Stimulated activated CD8-positive, alpha-beta memory T cell treated with anti-CD3 and anti-CD28 coated beads, Interleukin-15, amount 100 ng/mL, for 24 hours (primary cell): ENCODE data around the gene SLC22A25.
"Not testable (repeated sequence)": the region's sequence is repeated elsewhere in the genome, so short reads cannot be mapped to it uniquely, and the experiment has no call there.

Experiments used
- DNase-seq: peaks from one replicate; pipeline ENCODE4 v3.0.0-alpha.2; 2020; ENCODE audit warnings: low read depth

Gene SLC22A25

DNA sequence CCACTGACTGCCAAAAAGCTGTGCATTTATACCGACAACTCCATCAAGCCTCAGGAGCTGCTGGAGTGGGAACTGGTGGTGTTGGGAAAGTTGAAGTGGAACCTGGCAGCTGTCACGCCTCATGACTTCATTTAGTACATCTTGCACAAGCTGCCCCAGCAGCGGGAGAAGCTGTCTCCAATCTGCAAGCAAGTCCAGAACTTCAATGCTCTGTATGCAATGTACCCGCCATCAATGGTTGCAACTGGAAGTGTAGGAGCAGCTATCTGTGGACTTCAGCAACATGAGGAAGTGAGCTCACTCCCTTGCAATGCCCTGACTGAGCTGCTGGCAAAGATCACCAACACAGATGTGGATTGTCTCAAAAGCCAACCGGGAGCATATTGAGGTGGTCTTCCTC is at the start of gene SLC22A25:
Gene SLC22A25 (minus strand): TSS at position 67 of the 400 bp plus-strand sequence. CDS start 13,947 bp downstream, outside the sequence.
- DNase-seq = no peak

DNA sequence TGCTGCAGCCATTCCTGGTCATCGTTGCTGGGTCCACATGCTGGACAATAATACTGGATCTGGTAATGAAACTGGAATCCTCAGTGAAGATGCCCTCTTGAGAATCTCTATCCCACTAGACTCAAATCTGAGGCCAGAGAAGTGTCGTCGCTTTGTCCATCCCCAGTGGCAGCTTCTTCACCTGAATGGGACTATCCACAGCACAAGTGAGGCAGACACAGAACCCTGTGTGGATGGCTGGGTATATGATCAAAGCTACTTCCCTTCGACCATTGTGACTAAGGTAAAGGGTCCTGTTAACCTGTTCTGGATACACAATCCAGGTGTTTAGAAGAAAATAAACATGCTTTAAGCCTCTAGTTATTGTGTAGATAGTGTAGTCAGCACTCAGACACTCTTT is 46.9 kb upstream of the SLC22A25 start:
- no peak for DNase-seq

DNA sequence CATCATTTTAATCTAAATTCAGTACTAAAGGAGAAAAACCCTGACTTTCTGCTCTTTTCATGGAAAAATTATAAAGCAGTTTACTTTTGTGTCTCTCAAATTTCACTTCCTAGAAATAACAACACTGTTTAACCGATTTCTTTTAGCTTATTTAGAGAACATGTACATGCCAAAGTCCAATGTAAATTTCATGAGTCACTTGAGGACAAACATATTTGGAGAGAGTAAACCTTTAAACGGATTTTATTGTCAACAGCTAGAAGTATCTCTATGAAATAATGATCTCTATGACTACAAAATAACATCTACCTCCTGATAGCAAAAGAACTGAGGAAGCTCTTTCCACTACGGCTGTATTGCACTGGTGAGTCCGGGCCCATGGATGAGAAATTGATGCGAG is 46.3 kb upstream of the SLC22A25 start:
- no peak for DNase-seq

DNA sequence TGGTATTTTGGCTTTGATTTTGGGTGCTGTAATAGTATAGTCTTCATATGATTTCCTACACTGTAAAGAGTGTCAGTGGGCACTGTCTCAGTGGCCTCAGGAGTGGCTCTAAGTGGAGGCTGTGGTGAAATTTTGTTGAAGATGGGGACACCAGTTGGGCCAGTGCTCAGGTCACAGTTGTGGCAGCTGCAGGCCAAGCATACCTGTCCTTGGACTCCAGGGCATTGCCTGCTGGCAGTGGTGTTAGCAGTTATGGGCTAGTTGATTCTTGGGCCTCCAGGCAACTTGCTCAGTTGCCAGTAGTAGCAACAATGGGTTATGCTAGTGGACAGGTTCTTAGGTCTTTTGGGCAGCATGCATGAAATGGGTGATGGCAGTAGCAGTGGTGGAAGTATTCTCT is 39.2 kb upstream of the SLC22A25 start:
- no peak for DNase-seq

DNA sequence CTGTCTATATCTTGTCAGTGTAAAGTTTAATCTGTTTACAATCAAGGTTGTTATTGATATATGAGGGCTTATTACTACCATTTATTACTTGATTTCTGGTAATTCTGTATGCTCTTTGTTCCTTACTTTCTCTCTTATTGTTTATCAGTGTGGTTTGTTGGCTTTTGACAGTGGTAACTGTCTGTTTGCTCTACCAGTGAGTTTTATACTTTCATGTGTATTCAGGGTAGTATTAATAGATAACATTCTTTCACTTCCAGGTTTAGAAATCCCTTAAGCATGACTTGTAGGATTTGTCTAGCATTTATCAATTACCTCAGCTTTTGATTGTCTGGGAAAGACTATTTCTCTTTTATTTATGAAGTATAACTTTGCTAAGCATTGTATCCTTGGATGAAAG is 37.5 kb upstream of the SLC22A25 start:
- DNase-seq = no peak

DNA sequence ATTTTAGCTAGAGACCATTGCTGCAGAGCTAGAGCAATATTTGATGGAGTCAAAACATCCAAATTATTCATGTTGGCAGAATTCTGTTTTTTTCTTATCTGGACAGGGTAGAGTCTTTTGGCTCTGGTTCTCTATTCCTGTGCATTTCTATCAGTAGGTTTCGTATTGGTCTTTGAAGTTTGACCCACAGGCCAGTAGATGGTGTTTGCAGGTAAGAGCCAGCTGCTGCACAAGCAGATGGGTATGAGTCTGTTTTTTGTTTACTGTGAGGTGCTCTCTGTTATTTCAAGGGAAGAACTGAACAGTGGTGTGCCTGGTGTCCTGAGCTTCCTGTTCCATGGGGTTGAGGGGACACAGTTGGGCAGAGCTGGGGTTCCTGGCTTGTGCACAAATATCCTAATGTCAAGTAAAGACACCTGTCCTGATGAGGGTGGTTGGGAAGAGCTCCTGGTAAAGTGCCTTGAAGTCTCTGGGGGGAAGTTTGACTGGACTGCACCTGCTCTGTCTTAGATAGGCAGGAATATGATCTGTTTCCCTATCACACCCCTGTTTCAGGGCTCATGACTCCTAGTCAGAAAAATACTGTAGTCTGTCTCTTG is 34.0 kb upstream of the SLC22A25 start:
- DNase-seq = no peak

DNA sequence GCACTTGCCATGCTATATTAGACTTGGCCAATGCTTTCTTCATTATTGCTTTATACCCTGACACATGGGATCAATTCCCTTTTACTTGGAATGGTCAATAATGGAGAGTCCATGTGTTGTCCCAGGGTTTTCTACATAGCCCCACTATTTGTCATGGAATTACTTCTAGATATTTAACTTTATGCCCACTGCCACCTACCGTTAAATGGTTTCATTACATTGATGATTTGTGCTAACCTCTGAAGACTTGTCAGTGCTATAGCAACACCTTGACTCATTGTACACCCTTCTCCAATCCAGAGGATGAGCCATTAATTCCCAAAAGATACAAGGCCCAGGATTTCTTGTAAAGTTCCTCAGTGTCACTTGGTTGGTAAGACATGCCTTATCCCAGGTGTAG is 31.4 kb upstream of the SLC22A25 start:
- no peak for DNase-seq

DNA sequence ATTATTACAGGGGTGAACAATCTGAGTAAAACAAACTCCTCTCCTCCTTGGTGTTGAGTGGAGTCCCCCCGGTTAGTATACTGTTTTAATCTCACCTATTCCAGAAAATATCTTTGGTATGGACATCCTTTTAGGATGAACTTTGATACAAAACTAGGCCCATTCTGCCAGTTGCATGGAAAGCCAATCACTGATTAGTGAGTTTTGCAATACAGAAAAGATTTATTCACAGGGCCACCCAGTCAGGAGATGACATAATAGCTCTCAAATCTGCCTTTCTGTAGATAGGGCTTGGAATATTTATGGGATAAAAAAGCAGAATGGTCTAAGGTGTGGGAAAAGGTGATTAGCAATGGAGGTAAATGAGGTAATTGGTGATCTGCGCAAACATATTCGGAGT is 30.3 kb upstream of the SLC22A25 start:
- no peak for DNase-seq

DNA sequence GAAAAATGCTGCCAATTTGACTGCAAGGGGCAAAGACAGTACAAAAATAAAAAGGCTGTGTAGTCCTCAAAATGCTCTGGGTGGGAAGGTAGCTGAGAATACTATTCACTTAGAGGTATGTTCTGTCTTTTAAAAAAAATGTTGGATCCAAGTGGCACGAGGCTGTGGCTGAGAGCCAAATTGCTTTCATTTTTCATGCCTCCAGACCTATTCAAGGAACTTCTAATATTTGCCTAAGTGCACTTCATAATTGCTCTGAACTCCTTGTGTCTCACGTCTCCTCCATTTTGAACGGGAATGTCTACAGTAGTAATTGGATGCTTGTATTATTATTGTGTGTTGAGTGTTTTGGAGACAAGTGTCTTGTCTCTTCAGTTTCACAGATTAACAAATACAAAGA is 19.1 kb upstream of the SLC22A25 start:
- DNase-seq = no peak

DNA sequence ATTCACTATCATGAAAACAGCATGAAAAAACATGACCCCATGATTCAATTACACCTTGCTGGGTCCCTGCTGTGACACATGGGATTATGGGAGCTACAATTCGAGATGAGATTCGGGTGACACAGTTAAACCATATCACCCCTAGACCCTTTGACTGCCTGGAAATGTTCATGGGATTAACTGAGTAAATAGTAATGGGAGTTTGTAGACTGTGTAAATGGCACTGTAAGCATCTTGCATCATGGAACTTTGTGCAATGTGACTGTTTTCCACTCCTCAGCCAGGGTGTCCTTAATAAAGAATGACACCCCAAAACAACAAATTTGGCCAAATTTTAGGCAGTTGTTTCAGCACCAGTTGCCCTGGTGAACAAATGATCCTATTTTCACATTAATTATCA is 7.9 kb upstream of the SLC22A25 start:
- no peak for DNase-seq

DNA sequence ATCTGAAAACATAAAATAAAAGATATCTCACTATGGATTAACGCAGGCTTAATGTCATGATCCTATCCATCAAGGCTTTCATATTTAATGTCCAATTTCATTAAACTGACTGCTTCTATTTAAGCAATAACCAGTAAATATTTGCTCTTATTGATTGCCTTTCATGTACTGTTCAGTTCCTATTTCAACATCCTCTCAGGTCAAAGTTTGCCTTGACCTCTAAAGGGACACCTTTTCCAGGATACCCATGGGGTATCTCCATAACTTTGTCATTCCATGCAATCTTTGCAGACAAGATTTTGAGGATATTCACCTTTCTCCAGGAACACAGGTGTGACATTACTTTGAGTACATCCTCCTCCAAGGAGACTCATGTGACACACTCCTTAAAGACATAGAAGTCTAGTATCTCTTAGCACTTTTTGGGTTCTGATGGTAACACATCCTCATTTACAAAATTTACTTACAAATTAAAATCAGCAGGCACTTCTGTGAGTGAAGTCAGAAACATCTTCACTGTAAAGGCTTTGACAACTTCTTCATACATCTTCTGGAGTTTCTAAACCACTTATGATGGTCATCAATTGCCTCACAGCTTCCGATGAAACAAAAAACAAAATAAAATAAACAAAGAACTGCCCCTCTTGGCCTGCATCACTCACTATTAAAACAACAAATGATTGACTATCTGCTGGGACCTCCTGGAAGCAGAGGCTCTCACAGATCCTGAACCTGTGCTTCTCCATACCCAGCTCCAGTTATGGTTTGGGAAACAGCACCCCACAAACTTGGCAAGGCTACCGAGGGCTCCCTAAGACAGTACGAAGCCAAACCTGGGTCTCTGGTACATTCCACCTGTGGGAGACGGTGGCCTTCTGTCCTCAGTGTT is 7.0 kb upstream of the SLC22A25 start:
- no peak for DNase-seq

DNA sequence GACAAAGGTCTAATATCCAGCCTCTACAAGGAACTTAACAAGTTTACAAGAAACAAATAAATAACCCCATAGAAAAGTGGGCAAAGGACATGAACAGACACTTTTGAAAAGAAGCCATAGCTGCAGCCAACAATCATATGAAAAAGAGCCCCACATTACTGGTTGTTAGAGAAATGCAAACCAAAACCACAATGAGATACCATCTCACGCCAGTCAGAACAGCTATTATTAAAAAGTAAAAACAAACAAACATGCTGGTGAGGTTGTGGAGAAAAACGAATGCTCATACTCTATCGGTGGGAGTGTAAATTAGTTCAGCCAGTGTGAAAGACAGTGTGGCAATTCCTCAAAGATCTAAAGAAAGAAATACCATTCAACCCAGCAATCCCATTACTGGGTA is 5.6 kb upstream of the SLC22A25 start:
- DNase-seq = no peak

DNA sequence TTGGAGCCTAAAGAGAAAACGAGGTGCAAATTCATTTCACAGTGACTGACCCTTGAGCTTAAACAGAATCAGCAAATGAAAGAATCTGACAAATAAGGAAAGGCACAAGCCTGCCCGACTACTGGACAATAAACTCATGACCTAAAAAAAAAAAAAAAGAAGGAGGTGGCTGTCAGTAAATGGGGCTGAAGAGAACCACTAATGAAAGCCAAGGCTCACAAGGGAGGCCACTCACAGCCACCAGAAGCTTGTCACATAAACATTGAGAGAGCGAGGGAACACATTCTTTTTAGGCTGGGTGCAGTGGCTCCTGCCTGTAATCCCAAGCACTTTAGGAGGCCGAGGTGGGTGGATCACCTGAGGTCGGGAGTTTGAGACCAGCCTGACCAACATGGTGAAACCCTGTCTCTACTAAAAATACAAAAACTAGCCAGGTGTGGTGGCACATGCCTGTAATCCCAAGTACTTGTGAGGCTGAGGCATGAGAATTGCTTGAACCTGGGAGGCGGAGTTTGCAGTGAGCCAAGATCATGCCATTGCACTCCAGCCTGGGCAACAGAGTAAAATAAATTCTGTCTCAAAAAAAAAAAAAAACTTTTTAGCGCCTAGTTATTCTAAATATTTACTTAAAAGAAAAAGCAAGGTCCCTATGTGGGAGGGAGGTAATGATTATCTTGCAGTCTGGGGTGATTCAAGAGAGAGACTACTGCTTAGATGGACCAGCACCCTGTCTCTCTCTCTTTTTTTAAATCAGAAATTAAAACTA is 4.0 kb upstream of the SLC22A25 start:
- not testable (repeated sequence) for DNase-seq

DNA sequence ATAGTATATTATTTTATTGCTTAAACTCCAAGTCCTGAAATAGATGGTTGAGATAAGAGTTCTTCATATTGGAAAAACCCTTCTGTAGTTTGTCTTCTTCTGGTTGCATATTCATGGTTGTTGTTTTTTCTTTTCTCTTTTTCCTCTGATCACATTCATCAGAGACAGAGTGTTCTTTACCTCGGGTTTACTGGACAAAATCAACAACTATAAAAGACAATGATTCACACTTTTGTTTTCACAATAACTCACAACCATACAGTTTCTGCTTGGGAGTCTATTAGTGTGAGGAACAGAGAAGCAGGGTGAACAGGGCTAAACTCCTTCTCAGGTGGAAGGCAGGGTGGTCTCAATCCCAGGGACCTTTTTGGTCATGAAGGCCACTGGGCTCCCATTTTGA is 2.6 kb upstream of the SLC22A25 start:
- no peak for DNase-seq

DNA sequence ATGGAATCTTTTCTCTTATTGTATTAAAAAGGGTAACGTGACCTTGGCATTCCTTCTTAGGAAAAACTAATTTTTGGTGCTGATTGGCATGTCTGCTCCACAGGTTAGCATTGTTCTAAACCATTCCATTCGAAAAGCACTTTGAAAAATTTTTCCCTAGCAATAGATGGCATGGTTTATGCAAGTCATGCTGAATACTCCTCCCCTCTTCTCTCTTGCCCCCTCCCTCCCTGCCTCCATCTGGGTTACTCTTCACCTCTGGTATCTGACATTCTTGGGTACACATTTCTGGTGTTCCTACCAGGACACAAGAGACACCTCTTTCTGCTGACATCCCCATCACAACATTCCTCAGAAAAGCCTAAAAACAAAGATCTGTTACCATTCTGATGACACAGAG is 1.5 kb upstream of the SLC22A25 start:
- no peak for DNase-seq

DNA sequence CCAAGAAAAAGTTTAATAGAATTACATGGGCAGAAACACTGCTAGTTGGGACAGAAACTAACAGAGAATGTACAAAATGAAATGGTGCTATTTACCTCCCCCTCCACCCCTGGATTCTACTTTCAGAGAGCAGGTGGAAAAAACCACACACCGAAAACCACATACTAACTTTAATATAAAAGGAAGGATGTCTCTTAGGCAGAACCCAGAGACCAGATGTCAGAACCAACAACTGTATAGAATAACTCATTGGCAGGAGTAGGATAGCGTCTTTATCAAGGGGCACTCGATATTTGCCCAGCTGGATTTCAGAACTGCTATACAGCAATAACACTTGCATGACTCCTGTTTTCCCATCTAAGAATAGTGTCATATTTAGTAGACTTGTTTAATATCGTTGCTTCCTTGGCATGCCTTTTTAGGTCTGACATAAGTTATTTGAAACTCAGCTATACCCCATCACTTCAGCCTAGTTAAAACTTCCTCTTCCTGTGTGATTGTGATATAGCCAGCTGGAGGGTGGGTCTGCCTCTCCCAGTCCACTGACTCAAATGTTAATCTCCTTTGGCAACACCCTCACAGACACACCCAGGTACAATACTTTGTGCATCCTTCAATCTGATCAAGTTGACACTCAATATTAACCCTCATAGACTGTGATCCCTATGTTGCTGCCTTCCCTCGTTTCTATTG is 1.2 kb downstream of the SLC22A25 start:
- DNase-seq = no peak

DNA sequence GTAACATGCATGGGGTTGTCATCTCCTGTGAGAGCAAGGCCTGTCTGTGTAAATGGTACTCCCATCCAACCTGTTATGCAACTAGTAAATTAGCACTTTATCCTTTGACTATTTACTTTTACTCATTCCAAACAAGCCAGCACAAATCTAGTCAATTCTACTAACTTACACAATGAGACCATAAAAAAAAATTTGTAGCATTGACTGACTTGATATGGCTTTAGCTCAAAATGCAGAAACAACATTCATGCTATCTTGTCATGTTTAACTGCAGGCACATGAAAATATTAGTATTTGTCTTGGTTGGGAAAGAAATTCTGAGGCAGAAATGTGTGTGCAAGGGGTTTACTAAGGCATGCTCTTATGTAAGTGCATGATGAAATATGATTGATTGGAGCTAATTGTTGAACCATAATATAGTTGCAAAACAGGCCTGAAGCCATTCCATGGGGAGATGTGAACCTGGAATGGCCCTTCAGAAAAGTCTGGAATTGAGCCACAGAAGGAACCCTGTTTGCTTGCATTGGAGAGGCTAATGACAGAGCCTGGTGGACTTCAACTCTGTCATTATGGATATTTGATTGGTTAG is 2.5 kb downstream of the SLC22A25 start:
- DNase-seq = no peak

DNA sequence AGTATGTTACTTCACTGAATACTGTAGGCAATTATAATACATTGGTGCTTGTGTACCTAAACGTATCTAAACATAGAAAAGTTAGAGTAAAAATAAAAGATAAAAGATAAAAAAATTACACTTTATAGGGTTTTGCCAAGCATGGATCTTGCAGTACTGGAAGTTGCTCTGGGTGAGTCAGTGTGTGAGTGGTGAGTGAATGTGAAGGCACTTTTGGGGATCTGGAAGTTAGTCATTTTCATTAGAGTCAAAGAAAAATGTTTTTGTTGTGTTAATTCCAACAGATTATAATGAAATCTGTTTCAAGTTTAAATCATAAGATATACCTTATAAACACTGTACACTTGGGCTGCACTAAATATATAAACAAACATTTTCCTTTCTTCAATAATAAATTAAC is 3.3 kb downstream of the SLC22A25 start:
- no peak for DNase-seq

DNA sequence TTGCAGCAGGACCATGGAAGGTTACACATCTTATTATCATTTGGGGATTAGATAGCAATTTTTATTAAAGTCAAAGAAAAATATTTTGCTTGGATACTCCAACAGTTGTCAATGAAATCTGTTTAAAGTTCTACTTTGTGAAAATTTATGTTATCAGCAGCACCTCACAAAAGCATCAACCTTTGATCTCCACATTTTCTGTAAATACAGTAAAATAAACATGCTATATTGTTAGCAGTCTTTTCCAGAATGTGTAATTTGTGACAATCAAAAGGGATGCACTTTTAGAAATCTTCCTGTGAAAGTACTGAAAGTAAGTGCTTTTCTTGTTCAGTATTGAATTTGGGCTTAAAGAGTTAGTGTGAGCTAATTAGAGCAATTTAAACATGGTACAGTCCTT is 4.1 kb downstream of the SLC22A25 start:
- no peak for DNase-seq

DNA sequence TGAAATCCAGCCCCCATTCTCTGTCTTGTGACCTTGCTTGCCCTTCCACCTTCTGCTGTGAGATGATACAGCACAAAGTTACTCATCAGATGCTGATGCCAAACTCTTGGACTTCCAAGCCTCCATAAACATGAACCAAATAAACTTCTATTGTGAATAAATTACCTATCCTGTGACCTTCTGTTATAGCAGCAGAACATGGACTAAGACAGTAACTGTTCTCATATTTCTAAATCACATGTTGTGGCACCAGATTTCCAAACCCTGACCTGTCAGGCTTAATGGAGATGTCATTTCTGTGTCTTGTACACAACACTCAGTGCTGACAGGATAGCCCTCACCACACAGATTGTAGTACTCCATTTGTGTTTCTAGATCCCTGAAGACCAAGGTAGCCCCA is 6.0 kb downstream of the SLC22A25 start:
- DNase-seq = no peak

DNA sequence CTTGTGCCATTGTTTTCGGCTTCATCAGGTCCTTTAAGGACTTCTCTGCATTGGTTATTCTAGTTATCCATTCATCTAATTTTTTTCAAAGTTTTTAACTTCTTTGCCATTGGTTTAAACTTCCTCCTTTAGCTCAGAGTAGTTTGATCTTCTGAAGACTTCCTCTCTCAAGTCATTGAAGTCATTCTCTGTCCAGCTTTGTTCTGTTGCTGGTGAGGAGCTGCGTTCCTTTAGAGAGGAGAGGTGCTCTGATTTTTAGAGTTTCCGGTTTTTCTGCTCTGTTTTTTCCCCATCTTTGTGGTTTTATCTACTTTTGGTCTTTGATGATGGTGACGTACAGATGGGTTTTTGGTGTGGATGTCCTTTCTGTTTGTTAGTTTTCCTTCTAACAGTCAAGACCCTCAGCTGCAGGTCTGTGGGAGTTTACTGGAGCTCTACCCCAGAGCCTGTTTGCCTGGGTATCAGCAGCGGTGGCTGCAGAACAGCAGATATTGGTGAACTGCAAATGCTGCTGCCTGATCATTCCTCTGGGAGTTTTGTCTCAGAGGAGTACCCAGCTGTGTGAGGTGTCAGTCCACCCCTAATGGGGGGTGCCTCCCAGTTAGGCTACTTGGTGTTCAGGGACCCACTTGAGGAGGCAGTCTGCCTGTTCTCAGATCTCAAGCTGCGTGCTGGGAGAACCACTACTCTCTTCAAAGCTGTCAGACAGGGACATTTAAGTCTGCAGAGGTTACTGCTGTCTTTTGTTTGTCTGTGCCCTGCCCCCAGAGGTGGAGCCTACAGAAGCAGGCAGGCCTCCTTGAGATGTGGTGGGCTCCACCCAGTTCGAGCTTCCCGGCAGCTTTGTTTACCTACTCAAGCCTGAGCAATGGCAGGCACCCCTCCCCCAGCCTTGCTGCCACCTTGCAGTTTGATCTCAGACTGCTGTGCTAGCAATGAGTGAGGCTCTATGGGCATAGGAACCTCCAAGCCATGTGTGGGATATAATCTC is 7.6 kb downstream of the SLC22A25 start:
- not testable (repeated sequence) for DNase-seq
